ENCODE results near the gene ZNF275.
"Not testable (repeated sequence)": the region's sequence is repeated elsewhere in the genome, so short reads cannot be mapped to it uniquely, and the experiment has no call there.

Gene ZNF275

DNA sequence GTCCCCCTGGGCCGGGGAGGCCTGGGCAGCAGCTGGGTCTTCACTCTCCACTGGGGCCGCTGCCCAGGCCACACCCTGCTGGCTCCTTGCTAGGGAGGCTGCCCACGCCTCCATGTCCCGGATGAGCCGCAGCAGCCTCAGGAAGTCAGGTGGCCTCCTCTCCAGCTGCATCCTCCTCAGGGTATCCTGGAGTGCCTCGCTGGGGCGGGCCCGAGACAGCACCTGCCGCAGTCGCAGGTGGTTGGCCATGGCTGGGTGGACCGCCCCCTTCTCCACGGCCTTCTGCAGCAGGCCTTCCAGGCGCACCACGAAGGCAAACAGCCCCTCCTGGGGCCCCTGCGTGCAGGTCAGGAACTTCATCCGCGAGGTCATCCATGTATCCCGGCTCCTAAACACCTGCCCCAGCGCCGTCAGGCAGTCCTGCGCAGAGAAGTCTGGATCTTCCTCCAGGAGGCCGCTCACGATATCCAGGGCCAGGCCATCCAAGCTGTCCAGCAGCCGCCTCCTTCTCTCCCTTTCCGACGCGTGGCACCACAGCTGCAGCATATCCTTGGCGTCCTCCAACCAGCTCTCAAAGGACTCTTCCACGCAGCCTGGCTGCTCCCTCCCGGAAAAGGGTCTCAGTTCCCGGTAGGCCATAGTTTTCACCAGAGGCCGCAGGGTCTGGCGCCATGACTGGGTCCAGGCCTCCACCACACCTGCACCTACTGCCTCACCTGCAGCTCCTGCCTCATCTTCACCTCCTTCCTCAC lies 14.5 kb upstream of the ZNF275 start:
- DNase-seq: no peak

DNA sequence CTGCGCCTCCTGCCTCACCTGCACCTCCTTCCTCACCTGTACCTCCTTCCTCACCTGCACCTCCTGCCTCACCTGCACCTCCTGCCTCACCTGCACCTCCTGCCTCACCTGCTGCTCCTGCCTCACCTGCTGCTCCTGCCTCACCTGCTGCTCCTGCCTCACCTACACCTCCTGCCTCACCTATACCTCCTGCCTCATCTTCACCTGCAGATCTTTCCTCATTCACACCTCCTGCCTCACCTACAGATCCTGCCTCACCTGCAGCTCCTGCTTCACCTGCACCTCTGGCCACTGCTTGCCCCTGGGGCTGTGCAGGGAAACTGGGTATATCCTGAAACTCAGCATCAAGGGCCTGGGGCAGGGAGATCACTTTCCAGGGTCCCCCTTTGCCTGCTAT lies 13.9 kb upstream of the ZNF275 start:
- not testable (repeated sequence) for DNase-seq

DNA sequence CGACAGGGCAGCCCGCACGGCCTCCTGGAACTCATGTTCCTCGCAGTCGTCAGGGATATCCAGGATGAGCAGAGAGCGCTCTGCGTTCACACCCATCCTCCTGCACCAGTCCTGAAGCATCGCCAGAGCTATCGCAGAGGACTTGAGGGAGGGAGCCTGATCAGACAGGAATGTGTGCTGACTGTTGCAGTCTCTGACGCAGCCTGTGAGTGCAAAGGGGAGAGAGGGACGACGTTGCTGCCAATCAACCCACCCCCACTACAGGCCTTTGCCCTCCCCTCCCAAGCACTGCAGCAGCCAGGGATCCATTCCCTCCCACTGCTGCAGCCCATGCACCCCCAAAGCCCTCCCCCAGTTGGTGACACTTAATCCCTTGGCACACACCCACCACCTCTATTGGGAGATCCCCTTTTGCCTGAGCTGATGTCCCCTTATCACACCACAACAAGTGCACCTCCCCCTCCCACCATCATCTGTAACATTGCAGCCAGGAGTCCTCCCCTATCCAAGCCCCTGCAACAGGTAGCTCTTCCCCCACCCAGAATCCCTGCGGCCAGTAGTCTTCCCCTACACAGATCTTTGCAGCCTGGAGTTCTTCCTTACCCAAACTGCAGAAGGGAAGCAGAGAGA lies 13.3 kb upstream of the ZNF275 start:
- DNase-seq: no peak

DNA sequence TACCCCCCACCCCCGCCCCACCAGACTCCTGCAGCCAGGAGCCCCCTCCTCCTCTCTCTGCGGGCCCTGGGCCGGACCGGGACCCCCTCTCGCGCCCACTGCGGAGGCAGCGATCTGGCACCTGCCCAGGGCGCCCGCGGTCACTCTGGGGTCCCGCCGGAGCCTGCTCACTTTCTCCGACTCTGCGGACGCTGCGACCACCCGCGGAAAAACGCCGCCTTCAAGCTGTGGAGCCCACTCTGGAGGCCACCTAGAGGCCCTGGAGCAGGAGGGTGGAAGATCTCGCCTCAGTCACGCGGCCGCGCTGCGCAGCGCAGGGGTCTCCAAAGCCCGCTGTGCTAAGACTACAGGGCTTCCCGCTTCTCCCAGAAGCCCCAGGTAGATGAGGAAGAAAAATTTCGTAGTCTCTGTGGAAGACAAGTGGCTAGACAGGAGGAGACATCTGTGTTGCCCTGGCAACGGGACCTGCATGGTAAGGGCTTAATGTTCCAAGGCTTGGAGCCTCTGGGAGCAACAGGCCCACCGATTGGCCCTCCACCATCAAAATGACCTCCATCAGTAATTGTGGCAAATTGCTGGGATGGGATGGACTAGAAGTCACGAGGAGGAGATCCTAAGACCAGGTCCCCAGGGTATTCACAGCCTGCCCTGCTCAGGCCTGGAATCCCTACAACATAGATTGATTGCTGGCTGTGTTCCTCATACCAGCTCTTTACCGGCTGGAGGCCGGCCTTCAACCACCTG lies 12.4 kb upstream of the ZNF275 start, which contains the start of gene PNMA6F:
TSS of gene PNMA6F (minus strand) at position 387 of the 744 bp plus-strand sequence. CDS start 1,093 bp downstream, outside the sequence.
- no peak for DNase-seq

DNA sequence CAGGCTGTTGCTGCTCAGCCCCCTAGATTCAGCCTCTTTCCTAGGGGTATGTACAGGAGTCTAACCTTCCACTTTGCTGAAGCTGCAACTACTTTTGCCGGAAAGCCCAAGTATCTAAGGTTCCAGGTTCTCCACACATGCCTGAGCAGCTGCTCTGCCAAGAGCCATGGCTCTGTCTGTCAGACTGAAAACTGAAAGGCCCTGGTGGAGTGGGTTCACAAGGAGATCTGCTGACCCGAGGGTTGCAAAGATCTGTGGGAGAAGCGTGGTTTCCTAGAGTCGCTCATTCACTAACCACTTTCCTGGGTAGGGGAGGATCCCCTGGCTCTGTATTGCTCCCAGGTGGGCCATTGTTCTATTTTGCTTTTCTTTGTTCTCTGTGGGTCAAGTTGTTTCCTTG lies 6.4 kb upstream of the ZNF275 start:
- DNase-seq: no peak

DNA sequence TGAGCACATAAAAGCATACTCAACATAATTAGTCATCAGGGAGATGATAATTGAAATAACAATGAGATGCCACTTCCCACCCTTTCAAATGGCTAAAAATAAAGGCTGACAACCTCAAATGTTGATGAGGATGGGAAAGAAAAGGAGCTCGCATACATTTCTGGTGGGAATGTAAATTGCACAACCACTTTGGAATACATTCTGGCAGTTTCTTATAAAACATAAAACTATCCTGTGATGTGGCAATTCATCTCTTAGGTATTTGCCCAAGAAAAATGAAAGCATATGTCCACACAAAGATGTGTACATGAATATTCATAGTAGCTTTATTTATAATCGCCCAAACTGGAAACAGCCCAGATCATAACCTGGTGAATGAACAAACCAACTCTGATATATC lies 687 bp upstream of the ZNF275 start:
- DNase-seq: no peak

DNA sequence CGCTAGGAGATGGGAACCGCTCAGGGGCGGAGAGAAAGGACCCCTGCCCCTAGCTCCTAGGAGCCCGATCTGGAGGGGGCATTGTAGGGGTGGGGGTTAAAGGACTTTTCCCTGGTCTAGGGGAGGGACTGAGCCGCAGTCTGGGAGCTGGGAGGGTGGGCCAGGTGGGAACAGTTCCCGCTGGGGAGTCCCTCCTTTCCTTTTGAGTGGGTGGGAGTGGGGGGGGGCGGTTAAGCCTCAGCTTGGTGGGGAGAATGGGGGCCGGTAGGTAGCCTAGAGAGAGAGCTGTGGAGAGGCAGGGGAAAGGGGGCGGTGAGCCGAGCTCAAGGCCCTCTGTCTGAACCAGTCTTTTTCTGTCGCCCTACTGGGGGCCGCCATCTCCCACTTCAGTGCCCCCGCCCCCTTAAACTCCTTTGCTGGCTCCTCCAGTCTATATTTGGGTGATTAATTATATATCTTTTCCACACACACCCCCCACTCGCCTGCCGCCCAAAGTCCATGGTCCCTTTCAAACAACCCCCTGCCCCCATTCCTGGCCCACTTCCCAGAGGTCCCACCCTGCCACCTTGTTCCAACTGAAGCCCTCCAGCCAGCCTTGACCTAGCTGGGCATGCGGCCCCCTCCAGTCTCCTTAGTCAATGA lies 822 bp downstream of the ZNF275 start:
- DNase-seq: no peak

DNA sequence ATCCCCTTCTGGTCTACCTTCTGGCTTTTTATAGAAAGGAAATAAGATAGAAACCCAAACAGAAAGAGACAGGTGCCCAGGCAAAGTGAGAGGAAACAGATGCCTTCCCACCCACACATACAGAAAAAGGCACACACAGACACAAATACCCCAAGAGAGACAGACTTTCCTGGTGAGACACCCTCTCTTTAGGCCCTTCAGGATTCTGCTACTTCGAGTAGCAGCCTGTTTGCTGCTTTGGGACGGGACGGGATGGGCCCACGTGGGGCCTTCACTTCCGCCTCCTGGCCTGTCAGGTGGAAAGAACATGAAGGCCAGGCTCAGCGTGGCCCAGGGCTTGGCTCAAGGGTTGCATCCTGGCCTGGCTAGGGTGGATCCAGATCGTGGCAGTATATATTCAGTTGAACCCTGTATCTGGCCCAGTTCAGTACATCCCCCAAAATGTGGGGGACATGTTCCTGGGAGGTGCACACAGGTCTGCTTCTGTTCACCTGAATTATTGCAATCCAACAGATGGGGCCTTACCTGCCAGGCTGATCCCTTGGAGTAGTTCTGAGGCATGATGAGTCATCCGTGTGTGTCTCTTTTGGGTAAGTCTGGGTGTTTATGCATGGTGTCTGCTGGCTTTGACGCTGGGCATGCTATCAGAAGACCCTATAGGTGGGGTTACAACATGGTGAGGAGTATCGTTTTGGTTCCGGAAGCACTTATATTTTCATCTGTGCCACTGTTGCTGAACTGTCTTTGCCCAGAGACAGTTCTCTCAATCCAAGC lies 2.4 kb downstream of the ZNF275 start:
- DNase-seq: no peak

DNA sequence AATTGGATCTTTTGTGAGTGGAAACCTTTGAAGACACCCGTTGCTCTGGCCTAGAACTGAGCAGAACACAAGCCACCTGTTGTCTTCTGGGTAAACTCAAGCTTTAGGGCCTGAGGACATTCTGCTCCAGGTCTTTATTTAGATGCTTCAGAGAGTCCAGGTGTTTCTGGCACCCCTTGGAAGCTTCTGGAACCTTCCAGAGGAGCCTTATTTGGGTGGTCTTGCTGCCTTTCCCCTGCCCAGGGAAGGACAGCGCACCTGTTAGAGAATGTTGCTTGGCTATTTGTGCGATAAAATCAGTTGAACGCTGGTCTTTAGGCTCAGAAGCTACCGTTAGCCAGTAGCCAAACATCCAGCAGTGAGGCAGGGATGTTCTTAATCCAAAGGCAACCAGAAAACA lies 3.0 kb downstream of the ZNF275 start:
- DNase-seq: no peak

DNA sequence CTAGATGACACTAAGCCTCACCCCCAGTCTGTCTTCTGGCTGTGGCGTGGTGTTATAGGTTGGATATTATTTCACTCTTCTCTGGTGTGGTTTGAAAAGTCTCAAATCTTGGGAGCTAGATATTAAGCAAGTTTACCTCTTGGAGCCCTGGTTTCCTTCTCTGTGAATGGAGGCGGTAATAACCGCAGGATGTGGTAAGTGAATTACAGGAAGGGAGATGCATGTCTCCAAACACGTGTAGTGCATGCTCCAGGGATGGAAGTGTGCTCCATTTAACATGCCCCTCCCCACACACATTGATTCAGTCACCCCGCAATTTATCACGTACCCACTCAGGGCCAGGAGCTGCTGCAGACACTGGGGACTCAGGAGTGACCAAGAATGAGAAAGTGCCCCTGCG lies 4.9 kb downstream of the ZNF275 start:
- DNase-seq: no peak

DNA sequence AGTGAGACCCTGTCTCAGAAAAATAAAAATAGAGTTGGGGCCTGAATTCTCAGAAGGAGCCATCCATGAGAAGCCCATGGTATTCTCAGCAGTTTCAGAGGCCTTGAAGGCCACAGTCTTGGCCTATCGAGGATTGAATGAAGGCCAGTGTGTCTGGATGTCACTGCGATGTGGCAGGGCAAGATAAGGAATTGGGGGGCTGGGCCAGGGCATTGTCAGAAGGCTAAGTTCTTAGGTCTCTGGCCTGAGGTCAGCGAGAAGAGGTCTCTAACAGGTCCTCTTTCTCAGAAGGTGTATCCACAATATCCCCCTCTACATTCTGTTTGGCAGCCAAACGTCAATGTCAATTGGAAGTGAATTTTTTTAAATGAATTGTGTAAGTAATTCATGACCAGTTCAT lies 5.7 kb downstream of the ZNF275 start:
- DNase-seq: no peak

DNA sequence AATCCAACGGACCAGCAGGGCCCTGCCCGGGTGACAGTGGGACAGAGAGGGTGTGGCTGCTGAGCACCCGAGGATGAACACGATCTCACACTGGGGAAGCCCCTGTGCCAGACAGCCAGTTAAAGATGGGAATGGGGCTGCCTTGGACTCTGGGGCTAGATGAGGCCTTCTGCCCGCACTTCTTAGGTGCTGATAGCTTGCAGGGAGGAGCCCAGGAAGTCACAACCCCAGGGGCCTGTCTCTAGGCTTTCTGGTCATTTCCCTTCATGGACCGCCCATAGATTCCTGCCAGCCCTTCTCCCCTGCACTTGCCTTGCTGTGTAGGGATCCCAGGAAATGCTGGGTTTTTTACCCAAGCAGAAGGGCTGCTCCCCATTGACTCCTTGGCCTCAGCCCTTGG lies 6.2 kb downstream of the ZNF275 start:
- no peak for DNase-seq

DNA sequence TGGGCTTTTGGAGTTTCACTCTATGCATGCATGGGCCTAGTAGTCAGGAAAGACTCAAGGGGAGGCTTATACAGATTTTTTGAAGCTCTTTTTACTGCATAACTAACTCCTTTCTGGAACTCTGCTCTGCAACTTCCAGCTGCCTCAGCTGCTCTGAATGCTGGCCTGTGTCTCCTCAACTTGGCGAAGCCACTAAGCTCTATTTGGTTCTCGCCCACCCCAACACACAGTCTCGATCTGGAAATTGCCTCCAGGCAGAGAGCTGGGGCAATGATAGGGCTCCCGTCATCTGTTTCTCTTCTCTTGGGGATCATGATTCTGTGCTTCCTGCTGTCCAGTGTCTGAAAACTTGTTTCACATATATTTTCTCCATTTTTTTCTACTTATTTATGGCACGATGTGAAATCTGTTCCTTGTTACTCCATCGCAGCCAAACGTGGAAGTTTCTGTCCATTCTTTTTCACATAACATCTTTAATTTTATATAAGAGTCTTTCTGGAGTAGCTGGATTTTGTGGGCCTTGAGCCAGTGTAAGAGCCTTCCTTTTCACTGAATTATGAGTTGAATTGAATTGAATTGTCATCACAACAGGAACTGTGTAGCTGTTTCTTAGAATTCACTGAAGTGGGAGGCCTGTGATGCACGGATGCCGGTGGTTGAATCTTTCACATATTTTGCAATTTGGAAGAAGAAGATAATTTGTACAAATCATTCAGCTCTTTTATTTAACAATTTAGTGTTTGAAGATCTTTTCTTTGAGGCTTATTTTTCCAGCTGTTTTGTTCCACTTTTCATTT lies 9.0 kb downstream of the ZNF275 start:
- DNase-seq: no peak

DNA sequence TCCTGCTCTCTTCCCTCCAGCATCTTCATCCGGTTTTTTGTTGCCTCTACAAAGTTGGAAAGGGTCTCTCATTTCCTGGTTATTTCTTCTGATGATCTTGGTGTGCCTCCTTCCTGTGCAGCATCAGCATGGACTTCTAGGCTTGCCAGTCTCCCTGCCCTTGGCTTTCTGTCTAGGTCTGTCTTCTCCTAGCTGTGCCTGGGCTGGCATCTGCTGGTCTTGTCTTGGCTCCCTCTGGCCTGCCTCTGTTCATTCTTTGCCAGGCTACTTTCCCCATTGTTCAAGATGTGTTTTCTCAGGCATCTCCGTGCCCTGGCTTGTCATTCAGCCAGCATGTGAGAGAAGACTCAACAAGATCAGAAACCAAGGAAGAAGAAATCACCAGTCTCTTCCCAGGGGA lies 9.7 kb downstream of the ZNF275 start:
- no peak for DNase-seq

DNA sequence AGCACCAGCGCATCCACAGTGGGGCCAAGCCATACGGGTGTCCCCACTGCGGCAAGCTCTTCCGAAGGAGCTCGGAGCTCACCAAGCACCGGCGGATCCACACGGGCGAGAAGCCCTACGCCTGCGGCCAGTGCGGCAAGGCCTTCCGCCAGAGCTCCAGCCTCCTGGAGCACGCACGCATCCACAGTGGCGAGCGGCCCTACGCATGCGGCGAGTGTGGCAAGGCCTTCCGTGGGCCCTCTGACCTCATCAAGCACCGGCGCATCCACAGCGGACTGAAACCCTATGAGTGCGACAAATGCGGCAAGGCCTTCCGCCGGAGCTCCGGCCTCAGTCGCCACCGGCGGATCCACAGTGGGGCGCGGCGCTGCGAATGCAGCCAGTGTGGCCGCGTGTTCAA lies 13.6 kb downstream of the ZNF275 start:
- no peak for DNase-seq

DNA sequence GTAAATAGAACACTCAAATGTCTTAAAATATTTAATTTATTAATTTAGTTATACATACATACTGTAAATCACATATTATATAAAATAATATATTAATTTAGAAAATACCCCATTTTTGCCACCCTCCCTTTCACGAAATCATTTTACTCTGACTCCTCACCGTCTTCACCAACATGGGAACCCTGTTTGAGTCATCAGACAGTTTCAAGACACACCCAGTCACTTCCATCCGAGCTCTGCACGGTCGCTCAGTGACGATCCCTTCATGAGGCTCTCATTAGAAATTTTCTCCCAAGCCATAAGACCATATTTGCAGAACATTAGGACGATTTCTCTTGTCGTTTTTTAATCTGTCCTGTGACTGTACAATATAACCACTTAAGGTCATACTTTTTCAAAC lies 14.5 kb downstream of the ZNF275 start:
- no peak for DNase-seq

DNA sequence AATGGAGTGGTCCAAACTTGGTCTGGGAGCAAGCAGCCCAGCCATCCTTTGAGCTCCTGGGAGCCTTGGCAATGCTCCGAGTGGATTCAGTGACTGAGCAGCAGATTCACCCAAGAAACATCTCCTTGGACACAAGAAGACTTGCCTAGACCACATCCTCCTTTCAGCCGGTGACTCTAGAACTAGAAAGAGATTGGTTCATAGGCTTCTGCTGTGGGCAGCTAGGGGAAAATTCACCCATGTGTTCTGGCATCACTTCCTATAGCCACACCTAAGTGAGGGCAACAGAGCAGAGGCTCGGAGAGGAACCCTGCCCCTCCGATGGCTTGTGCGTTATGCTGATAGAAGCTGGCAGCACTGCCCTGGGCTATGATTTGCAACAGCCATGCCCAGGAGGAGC lies 16.0 kb downstream of the ZNF275 start:
- DNase-seq: no peak

DNA sequence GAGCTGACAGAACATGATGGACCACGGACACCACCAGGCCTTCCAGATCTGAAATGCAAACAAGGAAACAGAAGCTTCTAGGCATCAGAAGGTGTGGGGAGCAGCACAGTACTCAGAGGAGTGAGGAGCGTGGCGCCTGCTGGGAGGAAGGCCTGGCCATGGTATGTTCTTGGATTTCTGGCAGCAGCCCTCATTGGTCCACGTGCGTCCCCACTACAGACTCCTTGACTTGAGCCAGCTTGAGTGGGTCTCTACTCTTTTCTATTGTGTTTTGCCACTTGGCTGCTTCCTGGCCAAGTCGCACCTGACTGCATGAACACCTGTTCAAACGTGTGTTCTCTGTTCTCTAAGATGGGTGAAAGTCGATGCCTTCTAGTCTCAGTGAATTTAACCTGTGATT lies 18.0 kb downstream of the ZNF275 start:
- DNase-seq: peak; percentile 1

DNA sequence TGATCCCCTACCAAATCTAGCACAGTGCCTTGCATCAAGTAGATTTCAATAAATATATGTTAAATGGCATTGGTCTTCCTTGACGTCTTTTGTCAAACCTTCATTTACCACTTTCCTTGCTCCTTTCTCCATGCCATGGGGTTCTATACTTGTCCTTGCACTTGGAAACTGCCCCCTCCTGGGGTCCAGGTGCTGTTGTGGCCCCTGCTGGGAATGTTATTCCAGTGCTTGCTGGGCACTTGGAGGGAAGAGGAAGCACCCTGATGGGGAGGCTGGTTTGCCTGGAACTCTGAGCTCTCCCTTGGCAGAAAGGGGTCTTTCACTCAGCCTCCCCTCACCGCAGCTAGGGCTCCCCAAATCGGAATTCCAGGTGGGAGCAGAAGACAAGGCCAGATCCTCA lies 18.9 kb downstream of the ZNF275 start:
- DNase-seq: no peak

DNA sequence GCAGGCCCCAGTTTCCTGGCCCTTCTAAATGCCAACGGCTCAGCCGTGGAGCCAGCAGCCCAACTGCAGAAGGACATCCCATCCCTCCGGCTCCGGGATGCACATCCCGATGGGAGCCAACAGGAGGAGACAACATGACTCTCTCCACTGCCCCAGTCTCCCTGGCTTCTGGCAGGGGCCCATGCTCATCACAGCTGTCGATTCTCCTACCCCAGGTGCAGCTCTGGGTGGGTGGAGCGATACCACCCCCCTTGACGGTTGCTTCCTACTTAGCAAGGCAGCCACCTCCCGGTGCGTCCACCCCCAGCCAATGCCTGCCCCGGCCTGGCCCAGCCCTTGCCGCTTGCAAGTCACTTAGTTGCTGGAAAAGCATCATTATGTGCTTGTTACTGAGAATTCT lies 19.5 kb downstream of the ZNF275 start:
- DNase-seq: peak; percentile 25

DNA sequence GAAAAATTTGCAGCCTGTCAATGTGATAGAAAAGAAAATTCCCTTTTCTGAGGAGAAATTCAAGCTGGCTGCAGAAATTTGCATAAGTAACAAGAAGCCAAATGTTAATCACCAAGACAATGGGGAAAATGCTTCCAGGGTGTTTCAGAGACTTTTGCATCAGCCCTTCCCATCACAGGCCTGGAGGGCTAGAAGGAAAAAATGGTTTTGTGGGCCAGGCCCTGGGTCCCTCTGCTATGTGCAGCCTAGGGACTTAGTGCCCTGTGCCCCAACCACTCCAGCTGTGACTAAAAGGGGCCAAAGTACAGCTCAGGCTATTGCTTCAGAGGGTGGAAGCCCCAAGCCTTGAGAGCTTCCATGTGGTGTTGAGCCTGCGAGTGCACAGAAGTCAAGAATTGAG lies 23.9 kb downstream of the ZNF275 start:
- DNase-seq: no peak

Measured in NCI-H526 treated with DMSO at 0.1 percent for 48 hours (cell line).